H9 (cell line): ENCODE results near the gene GATA5. TPM values are rescaled to one million over a fixed set of nuclear protein-coding genes. Genes with fewer than 3 reads are reported as not detected.

ENCODE experiments used
- DNase-seq: peaks from one replicate; pipeline ENCODE4 v3.0.0-alpha.2; 2017
- H2AFZ ChIP-seq: one replicate; pipeline ENCODE4 v1.6.1; 2013; ENCODE audit warnings: mild to moderate bottlenecking, low read length, control low read depth, moderate library complexity
- H2AK5ac ChIP-seq: 2 replicates; pipeline ENCODE4 v1.6.1; 2013; ENCODE audit warnings: low read length, control low read depth, mixed read lengths; ENCODE audit not compliant: insufficient read length
- H2BK120ac ChIP-seq: one replicate; pipeline ENCODE4 v1.6.1; 2013; ENCODE audit warnings: low read depth, mild to moderate bottlenecking, low read length, control low read depth, inconsistent platforms; ENCODE audit not compliant: poor library complexity, severe bottlenecking
- H2BK12ac ChIP-seq: 2 replicates; pipeline ENCODE4 v1.6.1; 2013; ENCODE audit warnings: low read length, control low read depth, mixed read lengths, low read depth; ENCODE audit not compliant: insufficient read length
- H2BK15ac ChIP-seq: 2 replicates; pipeline ENCODE4 v1.6.1; 2013; ENCODE audit warnings: low read depth, low read length, control low read depth
- H2BK20ac ChIP-seq: one replicate; pipeline ENCODE4 v1.6.1; 2013; ENCODE audit warnings: low read depth, mild to moderate bottlenecking, low read length, control low read depth, inconsistent platforms; ENCODE audit not compliant: poor library complexity, severe bottlenecking
- H2BK5ac ChIP-seq: 2 replicates; pipeline ENCODE4 v1.6.1; 2013; ENCODE audit warnings: low read length, control low read depth, mixed read lengths; ENCODE audit not compliant: insufficient read length
- H3K14ac ChIP-seq: 2 replicates; pipeline ENCODE4 v1.6.1; 2013; ENCODE audit warnings: low read length, control low read depth; ENCODE audit not compliant: insufficient read depth
- H3K18ac ChIP-seq: 2 replicates; pipeline ENCODE4 v1.6.1; 2013; ENCODE audit warnings: low read depth, mild to moderate bottlenecking, mixed read lengths, low read length, control low read depth; ENCODE audit not compliant: insufficient read length
- H3K23ac ChIP-seq: 2 replicates; pipeline ENCODE4 v1.6.1; 2013; ENCODE audit warnings: low read length, control low read depth, mixed read lengths, low read depth; ENCODE audit not compliant: insufficient read length
- H3K23me2 ChIP-seq: 2 replicates; pipeline ENCODE4 v1.6.1; 2013; ENCODE audit warnings: low read depth, mild to moderate bottlenecking, mixed read lengths, low read length, control low read depth; ENCODE audit not compliant: insufficient read length, poor library complexity, severe bottlenecking
- H3K27ac ChIP-seq: 2 replicates; pipeline ENCODE4 v1.5.1; 2013; ENCODE audit warnings: low read length, control low read depth, mixed read lengths, low read depth; ENCODE audit not compliant: insufficient read length
- H3K27me3 ChIP-seq: 2 replicates; pipeline ENCODE4 v1.6.1; 2013; ENCODE audit warnings: low read length, control low read depth, inconsistent platforms; ENCODE audit not compliant: insufficient read depth
- H3K4ac ChIP-seq: 2 replicates; pipeline ENCODE4 v1.6.1; 2013; ENCODE audit warnings: low read depth, mild to moderate bottlenecking, control low read depth, inconsistent platforms, low read length, moderate library complexity
- H3K4me1 ChIP-seq: 2 replicates; pipeline ENCODE4 v1.6.1; 2013; ENCODE audit warnings: low read length, control low read depth, inconsistent platforms; ENCODE audit not compliant: insufficient read depth
- H3K4me2 ChIP-seq: 2 replicates; pipeline ENCODE4 v1.6.1; 2013; ENCODE audit warnings: low read length, control low read depth, mixed read lengths; ENCODE audit not compliant: insufficient read length, insufficient read depth
- H3K56ac ChIP-seq: 2 replicates; pipeline ENCODE4 v1.6.1; 2013; ENCODE audit warnings: low read depth, mild to moderate bottlenecking, mixed read lengths, low read length, control low read depth; ENCODE audit not compliant: insufficient read length
- H3K79me1 ChIP-seq: 2 replicates; pipeline ENCODE4 v1.6.1; 2013; ENCODE audit warnings: low read depth, mild to moderate bottlenecking, moderate library complexity, low read length, control low read depth, inconsistent platforms; ENCODE audit not compliant: insufficient read depth, poor library complexity, severe bottlenecking
- H3K79me2 ChIP-seq: 2 replicates; pipeline ENCODE4 v1.6.1; 2013; ENCODE audit warnings: low read length, control low read depth, inconsistent platforms; ENCODE audit not compliant: insufficient read depth
- H3K9ac ChIP-seq: 2 replicates; pipeline ENCODE4 v1.6.1; 2013; ENCODE audit warnings: low read length, control low read depth, mixed read lengths; ENCODE audit not compliant: insufficient read length; ENCODE audit errors: extremely low read depth
- H3K9me3 ChIP-seq: one replicate; pipeline ENCODE4 v1.6.1; 2013; ENCODE audit warnings: low read depth, low read length, inconsistent platforms; ENCODE audit not compliant: control insufficient read depth
- H3T11ph ChIP-seq: one replicate; pipeline ENCODE4 v1.6.1; 2013; ENCODE audit warnings: mild to moderate bottlenecking, low read length, control low read depth, inconsistent platforms
- H4K20me1 ChIP-seq: one replicate; pipeline ENCODE4 v1.6.1; 2013; ENCODE audit not compliant: control insufficient read depth, insufficient read length, insufficient read depth
- H4K5ac ChIP-seq: 2 replicates; pipeline ENCODE4 v1.6.1; 2013; ENCODE audit warnings: low read depth, mild to moderate bottlenecking, mixed read lengths, low read length, control low read depth; ENCODE audit not compliant: insufficient read length
- H4K8ac ChIP-seq: replicated peaks from 2 replicates; pipeline ENCODE4 v1.6.1; 2013; ENCODE audit warnings: low read length, control low read depth, mixed read lengths, low read depth; ENCODE audit not compliant: insufficient read length
- H4K91ac ChIP-seq: 2 replicates; pipeline ENCODE4 v1.6.1; 2013; ENCODE audit warnings: low read depth, mild to moderate bottlenecking, moderate library complexity, mixed read lengths, low read length, control low read depth; ENCODE audit not compliant: insufficient read length
- H3K27ac Mint-ChIP-seq, 3 experiments: 2 replicates in 2 of 3; 3 replicates in 1 of 3; pipeline ENCODE4 v1.8.0; 2020 to 2021; ENCODE audit warnings: mixed read lengths in 3 of 3, mild to moderate bottlenecking in 1 of 3, moderate library complexity in 1 of 3
- H3K27me3 Mint-ChIP-seq: 2 replicates; pipeline ENCODE4 v1.8.0; 2021; ENCODE audit warnings: low read depth, mild to moderate bottlenecking, moderate library complexity, mixed read lengths
- H3K36me3 Mint-ChIP-seq, 3 experiments: 2 replicates in 2 of 3; 3 replicates in 1 of 3; pipeline ENCODE4 v1.8.0; 2020 to 2021; ENCODE audit warnings: low read depth in 3 of 3, mixed read lengths in 3 of 3; ENCODE audit not compliant: insufficient read depth in 1 of 3
- H3K4me1 Mint-ChIP-seq, 2 experiments: 2 replicates each; pipeline ENCODE4 v1.8.0; 2020; ENCODE audit warnings: mixed read lengths in 2 of 2
- H3K4me3 Mint-ChIP-seq, 2 experiments: 2 replicates in 1 of 2; 3 replicates in 1 of 2; pipeline ENCODE4 v1.8.0; 2020 to 2021; ENCODE audit warnings: mild to moderate bottlenecking in 2 of 2, mixed read lengths in 2 of 2, moderate library complexity in 1 of 2
- H3K9me3 Mint-ChIP-seq, 2 experiments: 2 replicates in 1 of 2; 3 replicates in 1 of 2; pipeline ENCODE4 v1.8.0; 2020; ENCODE audit warnings: mild to moderate bottlenecking in 2 of 2, mixed read lengths in 2 of 2, moderate library complexity in 1 of 2
- CTCF ChIP-seq: fragments of 200-600 bp; sonication (generic); conservative IDR thresholded peaks from 3 replicates; pipeline ENCODE4 v1.8.0; 2021; ENCODE audit warnings: antibody characterized with exemption, mild to moderate bottlenecking
- WGBS: extraction: QIAGEN DNeasy Blood & Tissue Kit; methylation state at CpG from one replicate; pipeline ENCODE4 v1.1.7; 2013; ENCODE audit warnings: missing lambda C conversion rate, low lambda C conversion rate, mixed read lengths; ENCODE audit not compliant: insufficient read length; ENCODE audit errors: extremely low coverage; 5-methylcytosine and 5-hydroxymethylcytosine counted together
- total RNA-seq: library from RNA; stranded (reverse); gene quantifications from 2 replicates; pipeline ENCODE4 v1.2.1, GENCODE V29; 2021

Gene GATA5
- total RNA-seq, 1 experiment from 2014 or later: 0.24 TPM

- Histone ChIP-seq H3K79me2 (no peaks in the 10 kb centered on the region), H4K20me1 (no peaks in the 10 kb centered on the region), H2BK15ac (no peak overlapping the region), H4K5ac (no peak overlapping the region), H2AK5ac (no peak overlapping the region), H3K18ac (no peak overlapping the region), H2BK120ac (no peak overlapping the region), H4K91ac (no peak overlapping the region), H3K27me3 (no peaks in the 10 kb centered on the region), H3K23me2 (no peaks in the 10 kb centered on the region), H3K79me1 (no peaks in the 10 kb centered on the region), H3K23ac (no peak overlapping the region), H3T11ph (no peak overlapping the region), H4K8ac (no peak overlapping the region), H2AFZ (peak overlapping the region; percentile 57), H3K4me1 (no peaks in the 10 kb centered on the region; the same call in 1 of the 2 replicates), H3K14ac (no peak overlapping the region), H2BK5ac (no peak overlapping the region), H3K9me3 (no peaks in the 10 kb centered on the region), H3K9ac (no peak overlapping the region), H3K27ac (no peak overlapping the region), H2BK12ac (no peak overlapping the region), H3K4me2 (peak overlapping the region; percentile 1), H2BK20ac (no peak overlapping the region), H3K4ac (no peak overlapping the region), H3K56ac (no peak overlapping the region)
- no CpG with 5 or more reads among the region's 10 CpGs for WGBS
- no peak for TF ChIP-seq CTCF
- Mint-ChIP-seq H3K27ac (no peak overlapping the region), H3K36me3 (no peaks in the 10 kb centered on the region), H3K9me3 (no peaks in the 10 kb centered on the region; a peak in 1 of 5 replicates), H3K4me3 (no peak overlapping the region; a peak in 1 of 5 replicates), H3K27me3 (peaks cover 8% of the 10 kb centered on the region), H3K4me1 (peaks cover 9 to 25% of the 10 kb centered on the region in 2 experiments)
- no peak for DNase-seq
Measured at GRCh38 chr20:62524505-62524911, 48.7 kb upstream of the GATA5 start.
